Endothelial cell of umbilical vein (primary cell): ENCODE results near the gene ZNRF1. TPM values are rescaled to one million over a fixed set of nuclear protein-coding genes. Genes with fewer than 3 reads are reported as not detected.

Experiments used
- BruUV-seq: library from RNA; stranded (reverse); fragments of 400-500 nt; replicated peaks from 2 replicates; lab custom pipeline; 2021; lab: Mats Ljungman, UMichigan
- CTCF ChIA-PET: fragments of 300-600, 350-600 bp; sonication (Branson Sonifier 250); formaldehyde crosslinking; loops from one replicate; lab custom pipeline; 2021; ENCODE audit warnings: antibody characterized with exemption, inconsistent platforms; lab: Charles Lee
- POLR2A ChIA-PET: fragments of 300-600, 350-600 bp; sonication (Branson Sonifier 250); formaldehyde crosslinking; loops from one replicate; lab custom pipeline; 2021; ENCODE audit warnings: antibody characterized with exemption, inconsistent platforms; lab: Charles Lee
- DNase-seq: peaks from one replicate; pipeline ENCODE4 v3.0.0-alpha.2; 2011; ENCODE audit warnings: low read depth, low spot score
- FAIRE-seq: peaks from 2 replicates; lab custom pipeline; 2011; peaks lifted over from hg19 to GRCh38; lab: Jason Lieb, UNC
- H2AFZ ChIP-seq: 2 replicates; pipeline ENCODE4 v1.6.0; 2012; ENCODE audit warnings: low read depth, low read length, control low read depth, inconsistent platforms
- H3K27ac ChIP-seq: 2 replicates; pipeline ENCODE4 v1.5.1; 2011; ENCODE audit warnings: low read depth, mild to moderate bottlenecking, control low read depth, low read length, moderate library complexity; ENCODE audit not compliant: insufficient read depth
- H3K27me3 ChIP-seq, 2 experiments: 2 replicates each; pipeline versions ENCODE4 v1.6.0 to v1.6.1; 2011; ENCODE audit warnings: low read length in 2 of 2, mixed read lengths in 1 of 2; ENCODE audit not compliant: control insufficient read depth in 2 of 2, insufficient read depth in 2 of 2
- H3K36me3 ChIP-seq, 2 experiments: 2 replicates in 1 of 2; 3 replicates in 1 of 2; pipeline ENCODE4 v1.5.1; 2011; ENCODE audit warnings: low read length in 2 of 2, mild to moderate bottlenecking in 1 of 2, moderate library complexity in 1 of 2; ENCODE audit not compliant: control insufficient read depth in 2 of 2, insufficient read depth in 2 of 2; ENCODE audit errors: extremely low read depth in 1 of 2
- H3K4me1 ChIP-seq: 3 replicates; pipeline ENCODE4 v1.5.1; 2011; ENCODE audit warnings: mild to moderate bottlenecking, low read length; ENCODE audit not compliant: control insufficient read depth, insufficient read depth; ENCODE audit errors: extremely low read depth
- H3K4me2 ChIP-seq: 2 replicates; pipeline ENCODE4 v1.6.1; 2011; ENCODE audit warnings: low read length, control low read depth, mixed read lengths; ENCODE audit not compliant: insufficient read depth
- H3K4me3 ChIP-seq, 3 experiments: fragments of 200-600 bp in 1 of 3; sonication (generic), shearing (Covaris generic) in 1 of 3; replicated peaks in 1 of 3; 2 replicates each; pipeline ENCODE4 v1.5.1; 2011 to 2016; ENCODE audit warnings: control low read depth in 3 of 3, low read length in 3 of 3, mild to moderate bottlenecking in 2 of 3, inconsistent platforms in 1 of 3, low read depth in 1 of 3, moderate library complexity in 1 of 3; ENCODE audit not compliant: insufficient read depth in 1 of 3
- H3K79me2 ChIP-seq: 2 replicates; pipeline ENCODE4 v1.6.0; 2012; ENCODE audit warnings: low read length, inconsistent platforms; ENCODE audit not compliant: control insufficient read depth, insufficient read depth
- H3K9ac ChIP-seq: replicated peaks from 2 replicates; pipeline ENCODE3; 2011; ENCODE audit warnings: low read length, control low read depth; ENCODE audit not compliant: insufficient read depth; ENCODE audit errors: extremely low read depth
- H3K9me1 ChIP-seq: replicated peaks from 3 replicates; pipeline ENCODE4 v1.6.0; 2011; ENCODE audit warnings: mild to moderate bottlenecking, low read length; ENCODE audit not compliant: control insufficient read depth, insufficient read depth; ENCODE audit errors: extremely low read depth
- H3K9me3 ChIP-seq: replicated peaks from 2 replicates; pipeline ENCODE4 v1.5.1; 2012; ENCODE audit warnings: low read length, inconsistent platforms; ENCODE audit not compliant: control insufficient read depth, insufficient read depth
- H4K20me1 ChIP-seq: replicated peaks from 2 replicates; pipeline ENCODE3; 2011; ENCODE audit warnings: mild to moderate bottlenecking, low read length; ENCODE audit not compliant: control insufficient read depth, insufficient read depth; ENCODE audit errors: extremely low read depth
- CTCF ChIP-seq, 2 donors: IDR thresholded peaks; 1 replicate in 1 of 2; 2 replicates in 1 of 2; pipeline ENCODE4 v1.5.1; 2011; ENCODE audit warnings: low read length in 2 of 2, mild to moderate bottlenecking in 2 of 2, moderate library complexity in 2 of 2, control low read depth in 1 of 2, inconsistent platforms in 1 of 2, low read depth in 1 of 2; ENCODE audit not compliant: insufficient read depth in 1 of 2; ENCODE audit errors: extremely low read depth in 1 of 2
- EZH2 ChIP-seq: IDR thresholded peaks from 2 replicates; pipeline ENCODE4 v1.6.1; 2012; ENCODE audit warnings: borderline replicate concordance, low read depth, mild to moderate bottlenecking, moderate library complexity, low read length, inconsistent platforms; ENCODE audit not compliant: severe bottlenecking
- FOS ChIP-seq: IDR thresholded peaks from 2 replicates; pipeline ENCODE4 v1.6.1; 2011; ENCODE audit warnings: mild to moderate bottlenecking, low read length, moderate library complexity, borderline replicate concordance; ENCODE audit not compliant: insufficient read depth
- GATA2 ChIP-seq: IDR thresholded peaks from 2 replicates; pipeline ENCODE4 v1.7.0; 2011; ENCODE audit warnings: low read depth, mild to moderate bottlenecking, moderate library complexity, mixed read lengths, low read length; ENCODE audit not compliant: insufficient read length, insufficient read depth
- JUN ChIP-seq: IDR thresholded peaks from 2 replicates; pipeline ENCODE4 v1.6.1; 2011; ENCODE audit warnings: borderline replicate concordance, low read depth; ENCODE audit not compliant: insufficient read length, insufficient read depth
- MAX ChIP-seq: IDR thresholded peaks from 2 replicates; pipeline ENCODE4 v1.6.1; 2011; ENCODE audit not compliant: insufficient read depth, insufficient read length
- MYC ChIP-seq: IDR thresholded peaks from one replicate; pipeline ENCODE4 v1.6.1; 2011; ENCODE audit warnings: mild to moderate bottlenecking, low read depth, low read length
- POLR2A ChIP-seq: IDR thresholded peaks from 2 replicates; pipeline ENCODE4 v1.6.1; 2012; ENCODE audit warnings: low read depth, mild to moderate bottlenecking, control low read depth, low read length
- POLR2AphosphoS5 ChIP-seq: IDR thresholded peaks from 2 replicates; pipeline ENCODE4 v1.6.1; 2012; ENCODE audit warnings: low read depth, mild to moderate bottlenecking, control low read depth, low read length, moderate library complexity; ENCODE audit not compliant: insufficient read depth
- dilution Hi-C: fragments of 300-500 bp; cut with MboI; formaldehyde crosslinking; loops from one replicate; pipeline ENCODE4 v1.15.0; 2019; ENCODE audit warnings: low sequenced_read_pairs; ENCODE audit not compliant: extremely low pct_ligation_motif_present
- intact Hi-C: fragments of 100-400 bp; cut with micrococcal nuclease; formaldehyde crosslinking; loops from one replicate; pipeline ENCODE4 v1.10.0; 2022
- polyA plus RNA-seq, 4 experiments: library from polyadenylated mRNA; depleted of rRNA in 3 of 4; stranded (reverse) in 3 of 4; unstranded in 1 of 4; fragments of >200 nt; gene quantifications; 2 replicates each; pipeline versions ENCODE4 v1.2.1 to v1.2.3, GENCODE V29; 2011 to 2012; ENCODE audit warnings: missing spikeins in 1 of 4
- total RNA-seq: library from RNA; stranded (reverse); gene quantifications from 2 replicates; pipeline ENCODE4 v1.2.3, GENCODE V29; 2021

The ZNRF1 gene
- total and polyA plus RNA-seq, 2 donors (not counting 3 experiments of a cell fraction or from before 2014, with no cell fraction given) = 23.7 to 34.9 TPM

- Histone ChIP-seq H2AFZ (no peak overlapping the region), H3K79me2 (peaks cover 1% of the 10 kb centered on the region), H3K9me3 (no peaks in the 10 kb centered on the region), H3K9me1 (no peaks in the 10 kb centered on the region), H3K4me1 (peaks cover 3% of the 10 kb centered on the region), H3K36me3 (no peaks in the 10 kb centered on the region), H3K27me3 (no peaks in the 10 kb centered on the region), H4K20me1 (no peaks in the 10 kb centered on the region), H3K9ac (no peak overlapping the region), H3K4me2 (no peak overlapping the region), H3K27ac (no peak overlapping the region), H3K4me3 (no peak overlapping the region)
- BruUV-seq = no TSS peak
- intact Hi-C loops (no loop called here), dilution Hi-C loops (no loop called here)
- TF ChIP-seq GATA2 = no peak
- TF ChIP-seq FOS = no peak
- no peak for TF ChIP-seq POLR2AphosphoS5
- TF ChIP-seq JUN = no peak
- no peak for TF ChIP-seq MAX
- no peak for TF ChIP-seq CTCF (IDR thresholded peaks at IDR 0.05; ENCODE audit: extremely low read depth in 1 of 2, insufficient read depth in 1 of 2, low read depth in 1 of 2, low read length in 2 of 2)
- TF ChIP-seq EZH2 = no peak
- TF ChIP-seq POLR2A = no peak
- TF ChIP-seq MYC = no peak
- no peak for FAIRE-seq
- DNase-seq = no peak
- CTCF ChIA-PET = no interaction called here
- POLR2A ChIA-PET = no interaction called here
Observed at GRCh38 chr16:75143941-75144340, 145.1 kb downstream of the ZNRF1 start.
